Mesothelial cell of epicardium (in vitro differentiated cells): Measurements from ENCODE around the gene SYNGR4. TPM values are rescaled to one million over a fixed set of nuclear protein-coding genes. Genes with fewer than 3 reads are reported as not detected.

Experiments used
- DNase-seq, 2 experiments: peaks; one replicate each; pipeline ENCODE4 v3.0.0; 2021; ENCODE audit warnings: low spot score in 2 of 2; ENCODE audit not compliant: unreplicated experiment in 2 of 2
- H3K27ac Mint-ChIP-seq: 2 replicates; pipeline ENCODE4 v1.8.0; 2021; ENCODE audit warnings: mixed read lengths
- H3K27me3 Mint-ChIP-seq: 2 replicates; pipeline ENCODE4 v1.8.0; 2021; ENCODE audit warnings: low read depth, mixed read lengths
- H3K36me3 Mint-ChIP-seq: 2 replicates; pipeline ENCODE4 v1.8.0; 2021; ENCODE audit warnings: mixed read lengths
- H3K4me1 Mint-ChIP-seq: 2 replicates; pipeline ENCODE4 v1.8.0; 2021; ENCODE audit warnings: mixed read lengths
- H3K4me3 Mint-ChIP-seq: 2 replicates; pipeline ENCODE4 v1.8.0; 2021; ENCODE audit warnings: mild to moderate bottlenecking, moderate library complexity, mixed read lengths
- H3K9me3 Mint-ChIP-seq: 2 replicates; pipeline ENCODE4 v1.8.0; 2021; ENCODE audit warnings: mixed read lengths
- CTCF ChIP-seq: fragments of 200-600 bp; sonication (generic); IDR thresholded peaks from one replicate; pipeline ENCODE4 v1.5.0; 2021; ENCODE audit warnings: antibody characterized with exemption; ENCODE audit not compliant: unreplicated experiment
- total RNA-seq: library from RNA; stranded (reverse); gene quantifications from 3 replicates; pipeline ENCODE4 v1.2.1, GENCODE V29; 2021

The SYNGR4 gene
- total RNA-seq, 1 donor from 2014 or later = not detected

- Mint-ChIP-seq H3K27ac (no peak overlapping the region), H3K9me3 (no peaks in the 10 kb centered on the region), H3K4me1 (no peaks in the 10 kb centered on the region), H3K4me3 (no peak overlapping the region), H3K27me3 (no peaks in the 10 kb centered on the region), H3K36me3 (peaks cover 19% of the 10 kb centered on the region)
- no peak for TF ChIP-seq CTCF
- DNase-seq = no peak
Measured at GRCh38 chr19:48379058-48379457, 14.9 kb downstream of the SYNGR4 start.

GRCh38 chr19:48381178-48381950 lies 17.2 kb downstream of the SYNGR4 start:
- no peak for TF ChIP-seq CTCF
- Mint-ChIP-seq H3K4me3 (no peak overlapping the region), H3K27me3 (no peaks in the 10 kb centered on the region), H3K36me3 (peaks cover 30% of the 10 kb centered on the region), H3K9me3 (no peaks in the 10 kb centered on the region), H3K4me1 (no peaks in the 10 kb centered on the region), H3K27ac (no peak overlapping the region)
- DNase-seq = no peak

DNA sequence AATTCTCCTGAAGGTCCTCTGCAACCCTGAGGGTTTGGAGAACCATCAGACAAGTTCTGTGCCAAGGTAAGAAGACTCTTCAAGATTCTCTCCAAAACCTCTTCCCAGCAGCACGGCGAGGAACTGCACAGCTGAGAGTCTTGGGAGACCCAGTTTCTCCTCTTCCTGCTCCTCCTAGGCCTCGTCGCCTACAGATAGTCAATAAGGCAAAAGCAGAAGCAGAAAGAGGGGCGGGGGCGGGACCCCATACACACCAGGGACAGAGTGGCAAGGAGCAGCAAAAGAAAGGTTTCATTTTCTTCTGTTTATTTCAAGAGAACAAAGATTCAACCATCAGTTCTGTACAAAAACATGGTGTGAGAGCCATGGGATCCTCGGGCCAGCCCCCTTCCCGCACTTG lies 18.1 kb downstream of the SYNGR4 start:
- no peak for DNase-seq
- Mint-ChIP-seq H3K9me3 (no peaks in the 10 kb centered on the region), H3K27ac (no peak overlapping the region), H3K4me1 (no peaks in the 10 kb centered on the region), H3K36me3 (peaks cover 33% of the 10 kb centered on the region), H3K27me3 (no peaks in the 10 kb centered on the region), H3K4me3 (no peak overlapping the region)
- TF ChIP-seq CTCF = no peak

- Mint-ChIP-seq H3K36me3 (peaks cover 44% of the 10 kb centered on the region), H3K4me3 (no peak overlapping the region), H3K9me3 (no peaks in the 10 kb centered on the region), H3K27me3 (no peaks in the 10 kb centered on the region), H3K4me1 (peaks cover 10% of the 10 kb centered on the region), H3K27ac (no peak overlapping the region)
- no peak for TF ChIP-seq CTCF
- DNase-seq = no peak
Measured at GRCh38 chr19:48385461-48386087, 21.4 kb downstream of the SYNGR4 start.

GRCh38 chr19:48386981-48387380 lies 22.8 kb downstream of the SYNGR4 start:
- DNase-seq = no peak
- H3K27me3 Mint-ChIP-seq = no peaks in the 10 kb centered on the region
- peaks cover 12% of the 10 kb centered on the region for H3K4me1 Mint-ChIP-seq
- no peak for TF ChIP-seq CTCF
- H3K27ac Mint-ChIP-seq = no peak overlapping the region
- no peak overlapping the region for H3K4me3 Mint-ChIP-seq
- peaks cover 37% of the 10 kb centered on the region for H3K36me3 Mint-ChIP-seq
- no peaks in the 10 kb centered on the region for H3K9me3 Mint-ChIP-seq
